ENCODE results near the gene MAN2B1.
"Not testable (repeated sequence)": the region's sequence is repeated elsewhere in the genome, so short reads cannot be mapped to it uniquely, and the experiment has no call there.

MAN2B1 gene

DNA sequence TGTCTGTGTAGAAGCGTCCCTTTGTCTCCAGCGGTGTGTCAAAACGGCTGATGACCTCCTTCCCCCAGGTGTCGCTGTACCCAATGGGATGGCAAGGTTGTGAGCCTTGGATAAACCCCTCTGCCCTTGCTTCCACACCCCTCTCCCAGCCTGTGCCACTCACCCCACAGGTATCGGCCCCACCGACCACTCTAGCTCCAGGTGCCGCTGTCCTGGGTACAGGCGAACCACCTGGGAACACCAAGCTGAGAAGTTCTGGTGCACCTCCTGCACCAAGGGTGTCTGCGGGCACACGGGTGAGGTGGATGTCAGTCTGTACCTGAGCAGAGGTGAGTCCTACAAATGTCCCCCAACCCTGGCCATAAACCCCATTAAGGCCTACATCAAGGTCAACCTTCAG, 16.6 kb downstream of the MAN2B1 start:
- TF ChIP-seq, protein P1, sequence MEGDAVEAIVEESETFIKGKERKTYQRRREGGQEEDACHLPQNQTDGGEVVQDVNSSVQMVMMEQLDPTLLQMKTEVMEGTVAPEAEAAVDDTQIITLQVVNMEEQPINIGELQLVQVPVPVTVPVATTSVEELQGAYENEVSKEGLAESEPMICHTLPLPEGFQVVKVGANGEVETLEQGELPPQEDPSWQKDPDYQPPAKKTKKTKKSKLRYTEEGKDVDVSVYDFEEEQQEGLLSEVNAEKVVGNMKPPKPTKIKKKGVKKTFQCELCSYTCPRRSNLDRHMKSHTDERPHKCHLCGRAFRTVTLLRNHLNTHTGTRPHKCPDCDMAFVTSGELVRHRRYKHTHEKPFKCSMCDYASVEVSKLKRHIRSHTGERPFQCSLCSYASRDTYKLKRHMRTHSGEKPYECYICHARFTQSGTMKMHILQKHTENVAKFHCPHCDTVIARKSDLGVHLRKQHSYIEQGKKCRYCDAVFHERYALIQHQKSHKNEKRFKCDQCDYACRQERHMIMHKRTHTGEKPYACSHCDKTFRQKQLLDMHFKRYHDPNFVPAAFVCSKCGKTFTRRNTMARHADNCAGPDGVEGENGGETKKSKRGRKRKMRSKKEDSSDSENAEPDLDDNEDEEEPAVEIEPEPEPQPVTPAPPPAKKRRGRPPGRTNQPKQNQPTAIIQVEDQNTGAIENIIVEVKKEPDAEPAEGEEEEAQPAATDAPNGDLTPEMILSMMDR (IDR thresholded peaks at IDR 0.05; ENCODE audit: low read depth, low read length, missing control alignments) = no peak
- in situ Hi-C loops (cut with HindIII; ENCODE audit: low sequenced_read_pairs) = no loop called here

DNA sequence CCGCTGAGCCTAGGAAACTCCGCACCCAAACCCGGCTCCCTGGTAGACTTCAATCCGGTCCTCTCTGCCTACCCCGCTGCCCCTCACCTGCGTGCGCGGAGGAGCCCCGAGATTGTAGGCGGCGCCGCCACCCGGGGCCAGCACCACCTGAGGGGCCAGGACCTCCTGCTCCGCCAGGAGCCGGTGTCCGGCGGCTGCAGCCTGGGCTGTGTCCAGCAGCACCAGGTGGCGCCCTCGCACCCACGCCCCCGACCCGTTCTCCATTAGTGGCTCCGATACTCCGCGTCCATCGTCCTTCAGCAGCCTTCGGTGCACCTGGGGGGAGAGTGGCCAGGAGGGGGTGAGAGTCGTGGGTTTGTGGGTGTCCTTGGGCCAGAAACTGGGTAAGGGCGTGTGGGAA, 18.5 kb downstream of the MAN2B1 start:
- peak overlapping the region; percentile 12 for H3K4me3 ChIP-seq (ENCODE audit: low read depth, low read length)
- in situ Hi-C loops (cut with HindIII; ENCODE audit: low sequenced_read_pairs) = no loop called here
- TF ChIP-seq, protein P1 (IDR thresholded peaks at IDR 0.05; ENCODE audit: low read depth, low read length, missing control alignments) = peak; percentile 38
- DNase-seq (ENCODE audit: low read depth) = no peak

More for the DNA sequence above, 16.6 kb downstream of the MAN2B1 start:
- no peak for DNase-seq (ENCODE audit: low read depth)
- no peak overlapping the region for H3K4me3 ChIP-seq (ENCODE audit: low read depth, low read length)

GRCh38 chr19:12647490-12648071, 19.0 kb downstream of the MAN2B1 start:
- no peak overlapping the region for H3K4me3 ChIP-seq (ENCODE audit: low read depth, low read length)
- DNase-seq (ENCODE audit: low read depth) = no peak
- in situ Hi-C loops (cut with HindIII; ENCODE audit: low sequenced_read_pairs) = no loop called here
- TF ChIP-seq, protein P1 (IDR thresholded peaks at IDR 0.05; ENCODE audit: low read depth, low read length, missing control alignments) = no peak

- in situ Hi-C loops (cut with HindIII; ENCODE audit: low sequenced_read_pairs) = no loop called here
- TF ChIP-seq, protein P1 (IDR thresholded peaks at IDR 0.05; ENCODE audit: low read depth, low read length, missing control alignments) = no peak
- H3K4me3 ChIP-seq (ENCODE audit: low read depth, low read length) = no peak overlapping the region
- DNase-seq (ENCODE audit: low read depth) = no peak
Observed at GRCh38 chr19:12647047-12647446, 19.5 kb downstream of the MAN2B1 start.

DNA sequence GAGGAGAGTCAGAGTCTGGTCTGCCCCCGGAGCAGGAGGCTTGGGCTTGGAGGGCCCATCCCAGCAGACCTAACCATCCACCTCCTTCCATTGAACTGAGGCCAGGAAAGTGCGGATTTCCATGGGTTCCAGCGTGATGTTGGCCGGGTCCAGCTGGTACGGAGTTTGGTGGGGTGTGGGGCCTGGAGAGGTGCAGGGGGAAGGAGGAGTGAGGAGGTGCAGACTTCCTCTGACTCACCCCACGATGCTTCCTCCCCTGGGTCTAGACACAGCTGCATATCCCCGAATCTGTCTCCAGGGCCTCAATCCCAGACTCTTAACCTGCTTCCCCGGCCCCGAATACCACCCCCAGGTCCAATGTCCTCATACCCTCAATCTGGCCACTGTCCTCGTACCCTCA, 20.0 kb downstream of the MAN2B1 start:
- H3K4me3 ChIP-seq (ENCODE audit: low read depth, low read length) = no peak overlapping the region
- DNase-seq (ENCODE audit: low read depth) = no peak
- in situ Hi-C loops (cut with HindIII; ENCODE audit: low sequenced_read_pairs) = no loop called here
- TF ChIP-seq, protein P1 (IDR thresholded peaks at IDR 0.05; ENCODE audit: low read depth, low read length, missing control alignments) = no peak

DNA sequence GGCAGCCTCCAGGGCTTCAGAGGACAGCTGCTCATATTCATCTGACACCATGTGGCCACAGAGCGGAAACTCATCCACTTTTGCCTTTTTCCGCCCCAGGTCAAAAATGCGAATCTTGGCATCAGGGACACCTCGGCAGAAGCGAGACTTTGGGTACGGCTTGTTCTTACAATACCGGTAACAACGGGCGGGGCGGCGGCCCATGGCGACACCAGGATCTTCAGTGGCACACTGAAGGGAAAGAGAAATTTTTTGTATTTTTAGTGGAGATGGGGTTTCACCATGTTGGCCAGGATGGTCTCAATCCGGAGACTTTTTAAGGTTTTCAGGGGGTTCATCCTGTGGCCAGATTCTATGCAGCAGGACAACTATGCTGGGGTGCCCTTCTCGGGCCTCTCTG, 22.8 kb downstream of the MAN2B1 start:
- in situ Hi-C loops (cut with HindIII; ENCODE audit: low sequenced_read_pairs); DNase-seq (ENCODE audit: low read depth); H3K4me3 ChIP-seq (ENCODE audit: low read depth, low read length): not testable (repeated sequence)

GRCh38 chr19:12642506-12642905, 24.0 kb downstream of the MAN2B1 start:
- in situ Hi-C loops (cut with HindIII; ENCODE audit: low sequenced_read_pairs) = no loop called here
- H3K4me3 ChIP-seq (ENCODE audit: low read depth, low read length) = no peak overlapping the region
- TF ChIP-seq, protein P1 (IDR thresholded peaks at IDR 0.05; ENCODE audit: low read depth, low read length, missing control alignments) = no peak
- DNase-seq (ENCODE audit: low read depth) = no peak

Data from astrocyte of the cerebellum (primary cell).